AML-193 (cell line): ENCODE data around the gene CASKIN2.

ENCODE experiments used
- DNase-seq, 2 experiments: peaks; one replicate each; lab custom pipeline; 2025; lab: John Stamatoyannopoulos, UW

Gene CASKIN2

DNA sequence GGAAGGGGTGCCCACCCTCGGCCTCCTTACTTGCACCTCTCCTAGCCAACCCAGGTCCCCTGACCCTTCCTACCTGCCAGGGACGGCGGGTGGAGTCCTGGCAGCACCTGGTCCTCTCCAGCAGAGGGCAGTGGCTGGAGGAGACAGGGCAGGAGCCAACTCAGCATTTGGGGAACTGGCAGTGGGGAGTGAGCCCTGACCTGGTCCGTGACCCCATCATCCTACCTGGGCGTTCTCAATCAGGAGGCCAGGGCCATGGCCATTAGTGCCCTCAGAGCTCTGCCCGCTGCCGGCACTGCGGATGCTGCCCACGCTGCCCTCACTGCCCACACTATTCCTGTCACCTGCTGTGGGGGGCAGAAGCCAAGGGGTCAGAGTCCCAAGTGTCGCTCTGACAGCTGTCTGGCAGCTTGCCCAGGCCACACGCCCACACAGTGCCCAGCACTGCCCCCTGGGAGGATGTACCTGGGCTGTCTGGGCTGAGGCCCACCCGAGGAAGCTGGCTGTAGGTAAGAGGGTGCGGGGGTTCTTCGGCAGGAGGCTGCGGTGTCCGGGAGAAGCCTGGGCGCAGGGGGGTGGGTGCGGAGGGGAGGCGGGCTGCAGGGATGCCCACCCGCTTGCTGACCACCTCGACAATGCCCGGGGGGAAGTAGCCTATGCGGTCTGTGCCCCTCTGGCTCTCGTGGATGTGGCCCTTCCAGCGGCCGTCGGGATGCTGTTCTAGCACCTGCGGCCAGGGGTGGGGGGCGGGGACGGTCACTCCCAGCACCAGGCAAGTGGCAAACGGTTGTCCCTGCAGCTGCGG is 10.8 kb downstream of the CASKIN2 start:
- peak; percentile 43 to 56 for DNase-seq

DNA sequence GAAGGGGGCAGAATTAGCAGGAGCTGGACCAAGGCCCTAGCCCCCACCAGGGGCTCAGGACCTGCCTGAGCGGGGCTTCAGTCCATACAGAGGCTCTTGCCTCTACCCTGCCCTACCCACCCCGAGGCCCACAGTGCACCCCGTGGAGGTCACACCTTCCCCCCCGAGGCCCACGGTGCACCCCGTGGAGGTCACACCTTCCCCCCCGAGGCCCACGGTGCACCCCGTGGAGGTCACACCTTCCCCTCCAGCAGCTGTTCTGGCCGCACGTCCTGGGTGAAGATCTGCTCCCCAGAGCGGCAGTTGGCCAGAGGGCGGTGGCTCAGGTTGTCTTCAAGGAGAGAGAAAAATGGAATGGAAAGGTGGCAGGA is 11.4 kb downstream of the CASKIN2 start:
- no peak for DNase-seq

DNA sequence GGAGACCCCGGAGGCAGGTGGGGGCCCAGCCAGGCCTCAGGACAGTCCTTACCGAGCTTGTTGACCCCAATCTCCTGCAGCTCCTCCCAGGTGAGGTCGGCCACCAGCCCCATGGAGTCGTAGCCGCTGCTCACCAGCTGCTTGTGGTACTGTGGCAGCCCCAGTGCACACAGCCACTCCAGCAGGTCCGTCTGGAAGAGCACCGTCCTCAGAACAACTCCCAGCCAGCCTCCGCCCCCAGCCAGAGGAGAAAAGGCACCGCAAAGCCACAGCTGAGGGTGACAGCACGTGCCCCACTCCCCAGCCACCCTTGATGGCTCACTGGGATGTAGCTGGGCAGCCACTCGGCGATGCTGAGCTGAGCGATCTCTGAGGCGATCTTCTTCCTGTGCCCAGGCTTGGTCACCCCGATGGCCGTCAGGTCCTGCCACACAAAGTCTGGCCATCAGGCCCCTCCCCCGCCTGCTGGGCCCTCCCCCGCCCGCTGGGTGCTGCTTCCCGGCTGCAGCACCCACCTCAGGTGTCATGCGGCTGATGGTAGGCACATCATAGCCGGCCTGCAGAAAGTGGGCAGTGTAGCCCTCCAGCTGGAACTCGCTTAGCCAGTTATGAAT is 11.9 kb downstream of the CASKIN2 start:
- DNase-seq: no peak

DNA sequence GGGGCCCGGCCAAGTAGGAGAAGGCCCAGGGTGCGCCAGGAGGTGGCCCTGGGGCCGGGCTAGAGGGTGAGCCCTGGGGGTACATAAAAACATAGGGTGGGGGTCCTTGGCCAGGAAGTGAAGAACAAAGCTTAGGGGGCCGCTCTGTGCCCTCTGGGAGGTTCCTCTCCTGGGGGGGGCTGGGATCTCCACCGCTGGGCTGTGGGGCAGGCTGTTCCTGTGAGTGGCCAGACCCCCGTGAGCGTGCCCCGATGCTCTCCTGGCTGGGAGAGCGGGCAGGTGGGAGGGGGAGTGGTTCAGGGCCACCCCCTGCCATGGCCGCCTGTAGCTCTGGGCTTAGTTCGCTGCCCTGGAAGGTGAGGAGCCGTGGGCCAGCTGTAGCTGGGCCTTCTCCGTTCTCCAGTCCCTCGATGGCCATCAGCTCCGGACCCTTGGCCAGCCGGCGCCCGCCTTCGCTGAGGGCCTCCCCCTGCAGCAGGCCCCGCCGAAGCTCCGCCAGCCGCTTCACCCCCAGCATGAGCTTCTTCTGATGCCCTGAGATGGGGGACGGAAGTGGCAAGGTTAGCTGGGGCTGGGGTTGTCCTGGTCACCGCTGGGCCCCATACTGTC is 12.5 kb downstream of the CASKIN2 start:
- no peak for DNase-seq

DNA sequence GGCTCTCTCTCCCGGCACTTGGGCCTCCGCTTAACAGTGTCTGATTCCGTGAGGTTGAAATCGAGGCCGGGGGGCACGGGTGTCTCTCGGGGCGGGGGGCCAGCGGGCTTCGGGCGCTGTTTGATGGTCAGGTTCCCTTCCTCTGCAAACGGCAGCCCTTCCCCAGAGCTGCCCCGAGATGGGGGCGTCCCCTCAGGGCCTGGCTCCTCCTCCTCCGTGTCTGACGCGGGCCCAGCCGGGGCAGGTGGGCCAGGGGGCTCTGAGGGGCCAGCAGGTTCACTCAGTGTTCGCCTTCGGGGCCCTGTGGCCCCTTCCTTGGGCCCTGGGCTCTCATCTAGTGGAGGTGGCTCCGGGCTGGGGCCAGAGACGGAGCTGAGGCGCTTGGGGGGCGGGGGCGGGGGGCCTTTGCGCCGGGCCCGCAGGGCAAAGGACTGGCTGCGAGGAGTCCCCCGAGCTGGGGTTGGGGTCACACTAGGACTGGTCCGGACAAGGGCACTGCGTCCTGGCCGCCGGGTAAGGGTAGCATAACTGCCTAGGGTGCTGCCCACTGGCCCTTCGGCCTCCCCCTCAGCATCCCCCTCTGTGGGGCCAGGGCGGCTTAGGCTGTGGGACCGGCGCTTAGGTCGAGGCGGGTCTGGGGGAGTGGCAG is 13.1 kb downstream of the CASKIN2 start:
- DNase-seq: no peak

DNA sequence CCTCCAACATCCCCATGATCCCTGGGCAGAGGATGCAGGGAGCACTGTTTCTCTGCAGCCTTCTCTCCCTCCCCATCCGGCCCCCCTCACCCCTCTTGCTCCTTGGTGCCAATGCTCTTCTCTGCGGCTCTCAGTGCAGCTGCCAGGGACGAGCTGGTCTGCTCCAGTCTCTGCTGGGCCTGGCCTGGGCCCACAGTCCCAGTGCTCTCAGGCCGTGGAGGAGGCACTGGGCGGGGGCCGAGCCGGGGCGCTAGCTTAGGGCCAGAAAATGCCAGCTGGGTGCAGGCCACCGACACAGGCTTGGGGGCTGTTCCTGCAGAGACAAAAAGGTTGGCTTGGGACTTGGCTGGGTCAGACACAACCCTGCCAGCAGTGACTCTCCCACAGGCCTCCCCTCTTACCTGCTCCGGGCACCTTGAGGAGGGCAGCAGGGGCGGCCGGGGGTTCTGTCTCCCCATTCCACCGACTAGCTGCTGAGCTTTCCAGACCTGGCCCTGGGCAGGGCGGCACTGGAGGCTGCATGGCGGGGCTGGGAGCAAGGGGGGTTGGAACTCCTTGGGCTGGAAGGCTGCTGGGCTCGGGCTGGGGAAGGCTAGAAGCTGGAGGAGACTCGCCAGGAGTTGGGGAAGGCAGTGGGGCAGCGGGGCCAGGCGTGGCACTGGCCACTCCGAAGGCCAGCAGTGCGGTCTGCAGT is 13.8 kb downstream of the CASKIN2 start:
- no peak for DNase-seq

DNA sequence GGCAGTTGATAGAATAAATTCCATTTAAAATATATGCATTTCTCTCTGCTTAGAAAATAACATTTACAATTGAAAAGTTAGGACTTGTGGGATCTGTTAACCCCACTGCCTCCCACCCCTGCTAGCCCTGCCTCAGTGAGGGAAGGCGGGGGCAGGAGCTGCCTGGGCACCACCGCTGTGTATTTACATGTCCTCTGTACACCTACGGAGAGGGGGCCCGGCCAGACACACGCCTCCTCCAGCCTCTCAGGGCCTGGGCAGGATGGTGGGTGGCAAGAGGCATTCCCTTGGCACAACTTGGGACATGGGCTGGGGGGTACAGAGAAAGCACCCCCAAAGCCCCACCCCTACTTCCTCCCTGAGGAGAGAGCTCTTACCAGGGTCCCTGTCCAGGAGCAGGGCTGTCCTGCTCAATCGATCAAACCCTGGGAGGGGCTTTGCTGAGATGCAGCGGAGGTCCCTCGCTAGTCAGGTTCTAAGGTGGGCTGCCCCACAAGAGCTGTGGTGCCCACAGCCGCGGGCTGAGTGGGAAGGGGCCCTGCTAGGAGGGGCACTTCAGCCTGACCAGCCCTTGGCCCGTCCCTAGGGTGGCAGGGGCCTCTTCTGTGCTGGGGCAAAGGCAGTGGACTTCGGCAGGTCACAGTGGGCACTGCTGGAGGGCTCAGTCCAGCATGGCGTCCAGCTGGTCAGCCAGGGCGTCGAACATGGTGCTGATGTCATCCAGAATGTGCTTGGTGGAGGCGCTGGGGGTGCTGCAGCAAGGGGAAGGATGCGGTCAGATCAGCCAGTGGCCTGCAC is 14.7 kb downstream of the CASKIN2 start:
- no peak for DNase-seq

DNA sequence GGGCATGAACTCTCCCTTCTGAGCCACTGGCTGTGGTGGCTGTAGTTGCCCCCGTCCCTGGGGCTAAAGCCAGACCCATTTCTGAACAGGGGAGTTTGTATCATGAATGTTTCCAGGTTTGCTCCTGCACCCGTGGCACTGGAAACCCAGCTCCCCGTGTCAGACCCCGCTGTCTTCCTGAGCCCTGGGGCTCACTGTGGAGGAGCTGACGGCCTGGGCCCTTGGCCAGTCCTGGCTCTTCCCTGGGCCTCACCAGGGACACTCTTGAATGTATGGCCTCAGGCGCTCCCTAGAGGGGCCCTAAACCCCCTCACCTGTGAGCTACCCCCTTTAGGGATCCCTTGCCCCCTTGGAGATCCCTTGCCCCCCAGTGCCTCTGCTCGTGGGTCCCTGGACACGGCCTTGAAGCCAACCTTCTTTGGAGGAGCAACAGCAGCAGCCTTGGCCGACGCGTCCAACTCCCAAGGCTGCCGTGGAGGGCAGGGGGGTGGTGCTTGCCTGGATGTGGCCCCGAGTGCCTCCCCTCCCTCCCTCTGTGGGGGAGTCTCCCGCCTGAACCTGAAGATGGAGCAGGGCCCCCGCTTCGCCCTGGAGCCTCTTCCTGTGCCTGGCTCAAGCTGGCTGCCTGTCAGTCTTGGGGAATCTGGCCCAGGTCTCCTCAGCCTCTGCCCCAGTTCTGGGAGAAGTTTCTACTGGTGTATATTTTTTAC is 15.9 kb downstream of the CASKIN2 start:
- no peak for DNase-seq

DNA sequence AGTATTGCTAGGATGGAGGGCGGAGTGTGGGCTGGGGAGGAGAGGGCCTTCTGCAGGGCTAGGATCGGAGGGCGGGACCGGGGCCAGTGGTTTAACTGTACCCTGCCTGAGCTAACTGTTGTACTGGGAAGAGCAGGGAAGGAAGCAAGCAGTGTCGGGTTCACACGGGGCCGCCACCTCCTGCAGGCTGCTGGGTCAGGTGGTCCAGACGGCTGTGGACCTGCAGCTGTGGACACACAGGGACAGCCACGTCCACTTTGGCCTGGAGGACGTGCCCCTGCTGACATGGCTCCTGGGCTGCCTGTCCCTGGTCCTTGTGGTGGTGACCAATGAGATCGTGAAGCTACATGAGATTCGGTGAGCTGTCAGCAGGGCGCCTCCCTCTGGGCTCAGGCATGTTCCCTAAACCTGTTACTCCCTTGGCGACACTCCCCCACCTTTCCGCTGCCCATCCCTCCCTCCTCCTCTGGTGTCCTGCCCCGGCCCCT is 16.6 kb downstream of the CASKIN2 start:
- DNase-seq: no peak

DNA sequence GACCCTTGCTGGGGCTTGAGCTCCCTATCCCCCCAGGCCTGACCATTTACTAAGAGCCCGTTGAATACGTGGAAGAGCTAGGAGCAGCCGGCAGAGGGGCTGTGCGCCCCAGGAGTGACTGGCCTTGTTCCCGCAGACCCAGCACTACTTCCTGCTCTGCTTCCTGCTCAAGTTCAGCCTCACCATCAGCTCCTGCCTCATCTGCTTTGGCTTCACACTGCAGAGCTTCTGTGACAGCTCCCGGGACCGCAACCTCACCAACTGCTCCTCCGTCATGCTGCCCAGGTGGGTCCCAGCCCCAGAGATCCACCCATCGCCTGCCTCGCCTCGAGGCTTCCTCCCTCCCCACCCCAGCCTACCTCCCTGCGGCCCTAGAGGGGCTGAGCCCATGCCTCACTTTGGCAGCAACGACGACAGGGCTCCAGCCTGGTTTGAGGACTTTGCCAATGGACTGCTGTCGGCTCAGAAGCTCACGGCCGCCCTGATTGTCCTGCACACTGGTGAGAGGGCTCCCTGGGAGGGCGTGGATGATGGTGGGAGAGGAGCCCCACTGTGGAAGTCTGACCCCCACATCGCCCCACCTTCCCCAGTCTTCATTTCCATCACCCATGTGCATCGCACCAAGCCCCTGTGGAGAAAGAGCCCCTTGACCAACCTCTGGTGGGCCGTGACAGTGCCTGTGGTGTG is 17.2 kb downstream of the CASKIN2 start:
- no peak for DNase-seq

DNA sequence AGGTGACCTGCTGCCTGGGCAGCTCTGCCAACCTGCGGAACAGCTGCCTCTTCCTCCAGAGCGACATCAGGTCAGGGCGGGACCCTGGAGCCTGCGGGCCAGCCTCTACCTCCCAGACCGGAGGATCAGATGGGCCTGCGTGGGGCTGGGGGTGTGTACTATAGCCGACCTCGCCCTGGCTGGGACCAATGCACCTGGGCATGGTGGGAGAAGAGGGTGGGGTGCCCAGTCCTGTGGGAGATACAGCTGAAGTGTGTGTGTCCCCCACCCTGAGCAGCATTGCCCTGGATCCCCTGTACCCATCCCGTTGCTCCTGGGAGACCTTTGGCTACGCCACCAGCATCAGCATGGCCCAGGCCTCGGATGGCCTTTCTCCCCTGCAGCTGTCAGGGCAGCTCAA is 19.3 kb downstream of the CASKIN2 start:
- no peak for DNase-seq

DNA sequence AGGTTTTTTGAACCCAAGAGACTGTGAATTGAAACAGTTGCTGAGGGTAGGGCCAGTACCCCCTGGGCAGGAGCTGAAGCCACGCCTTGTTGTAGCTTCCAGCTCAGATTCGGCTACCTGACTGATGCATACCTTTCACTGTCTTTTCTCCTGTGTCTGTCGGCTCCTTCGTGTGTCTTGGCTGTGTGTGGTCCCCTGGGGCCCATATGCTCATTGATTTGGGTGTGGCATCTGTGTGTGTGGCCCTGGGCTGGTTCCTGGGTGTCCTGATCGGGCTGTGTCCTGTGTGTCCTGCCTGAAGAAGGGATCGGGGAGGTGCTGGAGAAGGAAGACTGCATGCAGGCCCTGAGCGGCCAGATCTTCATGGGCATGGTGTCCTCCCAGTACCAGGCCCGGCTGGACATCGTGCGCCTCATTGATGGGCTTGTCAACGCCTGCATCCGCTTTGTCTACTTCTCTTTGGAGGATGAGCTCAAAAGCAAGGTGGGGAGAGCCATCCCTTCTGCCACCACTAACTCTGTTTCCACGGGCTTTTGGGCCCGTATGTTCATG is 20.9 kb downstream of the CASKIN2 start:
- no peak for DNase-seq

DNA sequence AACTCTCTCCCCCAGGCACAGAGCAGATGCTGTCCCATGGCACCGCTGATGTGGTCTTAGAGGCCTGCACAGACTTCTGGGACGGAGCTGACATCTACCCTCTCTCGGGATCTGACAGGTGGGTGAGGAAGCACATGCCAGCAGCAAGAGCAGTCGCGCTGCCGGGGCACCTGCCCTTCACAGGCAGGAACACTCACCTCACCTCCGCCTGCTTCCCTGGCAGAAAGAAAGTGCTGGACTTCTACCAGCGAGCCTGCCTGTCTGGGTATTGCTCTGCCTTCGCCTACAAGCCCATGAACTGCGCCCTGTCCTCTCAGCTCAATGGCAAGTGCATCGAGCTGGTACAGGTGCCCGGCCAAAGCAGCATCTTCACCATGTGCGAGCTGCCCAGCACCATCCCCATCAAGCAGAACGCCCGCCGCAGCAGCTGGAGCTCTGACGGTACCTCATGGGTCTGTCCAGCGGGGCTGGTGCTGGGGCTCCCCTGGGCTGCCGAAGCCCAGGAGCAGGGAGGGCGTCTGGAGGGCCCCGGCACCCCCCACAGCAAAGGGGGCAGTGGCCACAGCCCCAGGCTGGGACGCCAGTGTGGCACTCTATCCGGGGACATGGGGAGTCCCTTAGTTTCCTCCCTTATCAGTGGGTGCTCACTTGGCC is 21.7 kb downstream of the CASKIN2 start:
- DNase-seq: no peak

DNA sequence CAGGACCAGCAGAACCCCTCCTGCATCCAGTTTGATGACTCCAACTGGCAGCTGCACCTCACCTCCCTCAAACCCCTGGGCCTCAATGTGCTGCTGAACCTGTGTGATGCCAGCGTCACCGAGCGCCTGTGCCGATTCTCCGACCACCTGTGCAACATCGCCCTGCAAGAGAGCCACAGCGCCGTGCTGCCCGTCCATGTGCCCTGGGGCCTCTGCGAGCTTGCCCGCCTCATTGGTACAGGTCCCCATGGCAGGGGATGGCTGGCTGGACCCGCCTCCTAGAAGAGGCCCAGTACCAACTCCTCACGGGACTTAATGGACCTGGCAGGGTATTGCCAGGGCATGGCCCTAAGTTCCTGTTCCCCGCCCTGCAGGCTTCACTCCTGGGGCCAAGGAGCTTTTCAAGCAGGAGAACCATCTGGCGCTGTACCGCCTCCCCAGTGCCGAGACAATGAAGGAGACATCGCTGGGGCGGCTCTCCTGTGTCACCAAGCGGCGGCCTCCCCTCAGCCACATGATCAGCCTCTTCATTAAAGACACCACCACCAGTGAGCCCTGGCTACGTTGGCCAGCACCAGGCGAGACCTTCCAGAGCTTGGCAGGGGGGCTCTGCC is 22.7 kb downstream of the CASKIN2 start:
- no peak for DNase-seq

DNA sequence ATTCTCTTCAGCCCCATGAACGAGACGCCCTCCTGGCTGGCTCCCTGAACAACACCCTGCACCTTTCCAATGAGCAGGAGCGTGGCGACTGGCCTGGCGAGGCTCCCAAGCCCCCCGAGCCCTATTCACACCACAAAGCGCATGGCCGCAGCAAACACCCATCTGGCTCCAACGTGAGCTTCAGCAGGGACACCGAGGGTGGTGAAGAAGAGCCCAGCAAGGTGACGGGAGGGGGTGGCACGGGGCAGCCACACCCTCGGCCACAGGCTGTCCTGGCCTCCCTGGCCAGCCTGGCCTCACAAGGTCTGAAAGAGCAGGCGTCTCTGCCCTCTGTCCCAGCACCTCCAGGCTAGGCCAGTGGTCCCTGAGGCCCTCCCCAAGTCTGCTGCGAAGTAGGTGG is 23.7 kb downstream of the CASKIN2 start:
- no peak for DNase-seq

DNA sequence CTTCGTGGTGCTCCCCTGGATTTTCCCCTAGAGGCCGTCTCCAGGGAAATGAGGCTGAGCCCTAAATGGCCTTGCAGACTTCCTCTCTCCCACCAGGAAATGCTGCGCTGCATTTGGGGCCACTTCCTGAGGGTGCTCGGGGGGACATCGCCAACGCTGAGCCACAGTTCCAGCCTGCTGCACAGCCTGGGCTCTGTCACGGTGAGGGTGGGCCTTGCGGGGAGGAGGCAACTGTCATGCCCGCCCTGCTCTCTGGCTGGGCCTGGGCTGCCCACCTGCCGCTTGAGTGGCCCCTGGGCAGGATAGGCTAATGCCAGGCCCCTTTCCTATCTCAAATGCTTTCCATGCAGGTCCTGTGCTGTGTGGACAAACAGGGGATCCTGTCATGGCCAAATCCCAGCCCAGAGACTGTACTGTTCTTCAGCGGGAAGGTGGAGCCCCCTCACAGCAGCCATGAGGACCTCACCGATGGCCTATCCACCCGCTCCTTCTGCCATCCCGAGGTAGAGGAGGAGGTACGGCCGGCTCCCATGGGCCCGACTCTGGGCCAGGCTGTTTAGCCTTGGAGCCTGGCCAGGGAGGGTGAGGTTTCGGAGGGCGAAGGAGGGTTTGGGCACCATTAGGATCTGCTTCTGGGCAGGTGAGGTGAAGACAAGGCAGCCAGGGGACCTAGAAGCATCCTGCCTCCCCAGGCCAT is 24.2 kb downstream of the CASKIN2 start:
- no peak for DNase-seq

DNA sequence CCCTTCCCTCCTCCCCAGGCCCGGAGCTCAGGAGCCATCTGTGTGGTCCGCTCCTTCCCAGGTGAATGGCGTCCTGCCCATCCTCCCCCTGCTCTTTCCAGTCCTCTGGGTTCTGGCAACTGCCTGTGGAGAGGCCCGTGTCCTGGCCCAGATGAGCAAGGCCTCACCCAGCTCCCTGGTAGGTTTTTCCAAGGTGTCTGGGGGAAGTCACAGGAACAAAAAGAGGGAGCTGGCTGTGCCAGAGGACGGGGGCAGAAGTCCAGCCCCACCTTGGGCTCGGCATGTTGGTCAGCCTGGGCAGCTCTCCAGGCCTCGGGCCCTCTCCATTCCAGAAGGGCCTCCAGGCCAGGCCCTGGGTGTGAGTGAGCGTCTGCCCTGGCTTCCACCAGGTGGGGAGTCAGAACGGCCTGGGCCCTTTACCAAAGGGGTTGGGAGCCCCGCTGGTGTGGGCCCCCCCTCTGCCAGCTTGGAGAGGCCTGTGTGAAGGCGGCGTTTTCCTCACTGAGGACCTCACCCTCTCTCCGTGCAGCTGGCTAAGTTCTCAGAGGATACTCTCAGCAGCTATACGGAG is 25.1 kb downstream of the CASKIN2 start:
- DNase-seq: no peak

DNA sequence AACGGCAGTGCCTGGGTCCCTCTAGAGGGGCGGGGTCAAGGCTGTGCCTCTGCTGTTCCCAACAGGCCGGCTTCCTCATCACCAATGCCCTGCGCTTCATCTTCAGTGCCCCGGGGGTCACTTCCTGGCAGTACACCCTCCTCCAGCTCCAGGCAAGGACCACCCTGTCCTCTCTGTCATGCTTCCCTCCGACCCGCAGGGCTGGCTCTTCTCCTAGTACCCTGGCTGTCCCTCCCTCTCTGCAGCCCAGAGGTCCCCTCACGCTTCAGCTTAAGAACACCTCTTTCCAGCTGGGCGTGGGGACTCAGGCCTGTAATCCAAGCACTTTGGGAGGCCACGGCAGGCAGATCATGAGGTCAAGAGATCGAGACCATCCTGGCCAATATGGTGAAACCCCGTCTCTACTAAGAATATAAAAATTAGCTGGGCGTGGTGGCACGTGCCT is 25.8 kb downstream of the CASKIN2 start:
- no peak for DNase-seq
